ENCODE results near the gene INTS11. TPM values are rescaled to one million over a fixed set of nuclear protein-coding genes. Genes with fewer than 3 reads are reported as not detected.

INTS11 gene
- total RNA-seq, 2 donors from 2014 or later, result 97.3 to 178 TPM

DNA sequence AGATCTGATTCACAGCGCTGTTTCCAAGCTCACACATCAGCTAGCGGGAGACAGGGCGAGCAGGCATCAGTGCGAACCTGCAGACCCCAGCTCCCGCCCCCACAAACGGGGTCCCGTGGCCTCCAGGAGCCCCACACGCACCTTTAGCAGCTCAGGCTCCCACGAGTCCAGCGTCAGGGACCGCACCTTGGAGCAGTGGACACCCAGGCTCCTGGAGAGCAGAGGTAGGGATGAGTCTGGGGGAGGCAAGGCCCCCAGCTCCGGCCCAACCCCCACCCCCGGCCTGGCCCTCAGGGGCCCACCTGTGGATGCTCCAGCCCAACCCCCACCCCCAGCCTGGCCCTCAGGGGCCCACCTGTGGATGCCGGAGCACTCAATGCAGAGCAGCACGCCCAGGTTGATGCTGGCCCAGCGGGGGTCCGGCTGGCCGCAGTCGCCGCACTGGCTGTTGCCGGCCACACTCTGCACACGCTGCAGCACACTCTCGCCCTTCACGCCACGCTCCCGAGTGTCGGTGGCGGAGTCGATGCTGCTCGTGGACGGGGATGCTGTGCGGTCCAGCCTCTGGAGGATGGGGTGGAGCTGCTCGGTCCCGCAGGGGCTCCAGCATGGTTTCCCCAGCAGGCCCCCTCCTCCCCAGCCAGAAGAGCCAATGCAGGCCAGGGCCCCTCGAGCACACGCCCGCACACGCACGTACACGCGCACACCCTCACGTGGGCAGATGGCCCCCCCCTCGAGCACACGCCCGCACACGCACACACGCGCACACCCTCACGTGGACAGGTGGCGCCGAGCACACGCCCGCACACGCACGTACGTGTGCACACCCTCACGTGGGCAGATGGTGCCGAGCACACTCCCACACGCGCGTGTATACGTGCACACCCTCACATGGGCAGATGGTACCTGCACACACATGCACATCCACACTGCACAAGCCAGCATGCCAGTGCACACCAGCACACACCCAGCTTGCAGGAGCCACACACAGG is 28.1 kb downstream of the INTS11 start:
- no peaks in the 10 kb centered on the region for H3K4me1 ChIP-seq (replicated peaks)
- 89% methylated on average over 59 of the region's 62 CpGs for WGBS
- no peak overlapping the region for H3K4me3 ChIP-seq
- intact Hi-C loops (cut with DNase I), result no loop called here
- no peak overlapping the region for H3K27ac ChIP-seq
- no peaks in the 10 kb centered on the region for H3K27me3 ChIP-seq (replicated peaks; ENCODE audit: insufficient read depth)
- no peaks in the 10 kb centered on the region for H3K9me3 ChIP-seq
- DNase-seq (ENCODE audit: low spot score), result no peak
- H3K36me3 ChIP-seq, result no peaks in the 10 kb centered on the region
- TF ChIP-seq POLR2A (IDR thresholded peaks at IDR 0.05), result no peak
- TF ChIP-seq, protein P1, sequence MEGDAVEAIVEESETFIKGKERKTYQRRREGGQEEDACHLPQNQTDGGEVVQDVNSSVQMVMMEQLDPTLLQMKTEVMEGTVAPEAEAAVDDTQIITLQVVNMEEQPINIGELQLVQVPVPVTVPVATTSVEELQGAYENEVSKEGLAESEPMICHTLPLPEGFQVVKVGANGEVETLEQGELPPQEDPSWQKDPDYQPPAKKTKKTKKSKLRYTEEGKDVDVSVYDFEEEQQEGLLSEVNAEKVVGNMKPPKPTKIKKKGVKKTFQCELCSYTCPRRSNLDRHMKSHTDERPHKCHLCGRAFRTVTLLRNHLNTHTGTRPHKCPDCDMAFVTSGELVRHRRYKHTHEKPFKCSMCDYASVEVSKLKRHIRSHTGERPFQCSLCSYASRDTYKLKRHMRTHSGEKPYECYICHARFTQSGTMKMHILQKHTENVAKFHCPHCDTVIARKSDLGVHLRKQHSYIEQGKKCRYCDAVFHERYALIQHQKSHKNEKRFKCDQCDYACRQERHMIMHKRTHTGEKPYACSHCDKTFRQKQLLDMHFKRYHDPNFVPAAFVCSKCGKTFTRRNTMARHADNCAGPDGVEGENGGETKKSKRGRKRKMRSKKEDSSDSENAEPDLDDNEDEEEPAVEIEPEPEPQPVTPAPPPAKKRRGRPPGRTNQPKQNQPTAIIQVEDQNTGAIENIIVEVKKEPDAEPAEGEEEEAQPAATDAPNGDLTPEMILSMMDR (IDR thresholded peaks at IDR 0.05), result no peak
- no peak for TF ChIP-seq POLR2AphosphoS5 (IDR thresholded peaks at IDR 0.05)

DNA sequence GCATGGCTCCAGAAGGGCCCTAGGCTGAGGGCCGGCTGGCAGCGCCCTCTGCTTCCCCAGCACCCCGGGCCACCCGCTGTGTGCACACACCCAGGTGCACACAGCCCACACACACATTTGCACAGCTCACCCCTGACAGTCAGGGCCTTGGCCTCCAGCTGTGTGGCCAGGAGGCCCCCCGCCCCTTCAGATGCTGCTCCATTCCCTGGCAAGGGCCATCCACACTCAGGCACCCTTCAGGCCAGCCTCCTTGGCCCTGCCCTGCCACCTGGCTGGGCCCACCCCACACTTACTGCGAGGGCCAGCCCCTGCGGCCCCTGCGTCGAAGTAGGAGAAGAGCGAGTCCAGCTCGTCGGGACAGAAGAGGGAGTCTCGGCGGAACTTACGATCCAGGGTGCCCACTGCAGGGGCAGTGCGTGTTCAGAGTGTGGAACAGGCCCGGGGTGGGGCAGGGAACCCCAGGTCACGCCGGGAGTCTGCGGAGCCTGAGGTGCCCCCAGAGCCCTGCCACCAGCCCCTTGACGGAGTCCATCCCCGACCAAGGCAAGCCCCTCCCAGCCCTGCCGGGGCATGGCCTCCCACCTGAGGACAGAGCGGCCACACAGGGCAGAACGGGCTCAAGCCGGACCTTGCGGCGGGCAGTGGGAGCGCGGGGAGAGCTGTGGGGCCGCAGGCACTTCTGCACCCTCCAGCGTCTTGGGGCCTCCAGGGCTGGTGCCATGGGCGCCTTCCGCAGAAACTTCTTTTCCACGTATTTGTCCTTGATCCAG is 29.1 kb downstream of the INTS11 start:
- intact Hi-C loops (cut with DNase I), result no loop called here
- H3K9me3 ChIP-seq, result no peaks in the 10 kb centered on the region
- H3K4me1 ChIP-seq (replicated peaks), result peaks cover 4% of the 10 kb centered on the region
- 90% methylated on average over 34 of the region's 35 CpGs for whole genome bisulfite sequencing
- no peaks in the 10 kb centered on the region for H3K36me3 ChIP-seq
- TF ChIP-seq, protein P1 (IDR thresholded peaks at IDR 0.05), result no peak
- TF ChIP-seq POLR2A (IDR thresholded peaks at IDR 0.05) (no peak), POLR2AphosphoS5 (IDR thresholded peaks at IDR 0.05) (no peak)
- DNase-seq (ENCODE audit: low spot score), result no peak
- H3K4me3 ChIP-seq, result no peak overlapping the region
- H3K27ac ChIP-seq, result no peak overlapping the region
- H3K27me3 ChIP-seq (replicated peaks; ENCODE audit: insufficient read depth), result no peaks in the 10 kb centered on the region

DNA sequence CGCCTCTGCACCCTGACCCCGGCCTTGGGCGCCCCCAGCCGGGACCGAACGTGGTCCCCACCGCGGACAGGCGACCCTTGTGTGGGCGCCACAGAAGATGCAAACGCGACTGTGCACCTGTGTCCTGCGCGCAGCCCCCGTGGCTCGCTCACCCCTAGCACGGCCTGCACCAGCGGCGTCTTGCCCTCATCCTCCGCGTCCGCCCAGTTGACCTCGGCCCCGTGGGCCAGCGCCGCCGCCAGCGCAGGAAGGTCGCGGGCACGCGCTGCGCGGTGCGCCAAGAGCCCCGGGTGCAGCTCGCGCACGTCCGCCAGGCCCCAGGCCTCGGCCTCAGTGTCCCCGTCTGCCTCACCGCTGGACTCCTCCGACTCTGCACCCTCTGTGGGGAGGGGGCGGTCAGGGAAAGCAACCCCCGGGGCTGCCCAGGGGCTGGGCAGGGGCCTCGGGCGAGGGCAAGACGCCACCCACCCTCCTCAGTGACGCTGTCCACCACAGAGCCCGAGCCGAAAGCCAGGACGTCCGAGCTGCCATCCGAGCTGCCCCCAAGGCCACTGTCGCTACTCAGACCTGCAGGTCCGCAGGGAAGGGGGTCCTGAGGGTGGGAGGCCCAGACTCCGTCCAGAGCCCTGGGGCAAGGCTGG is 30.1 kb downstream of the INTS11 start:
- H3K27ac ChIP-seq, result no peak overlapping the region
- H3K4me1 ChIP-seq (replicated peaks), result peaks cover 4% of the 10 kb centered on the region
- no peaks in the 10 kb centered on the region for H3K36me3 ChIP-seq
- no peak overlapping the region for H3K4me3 ChIP-seq
- H3K27me3 ChIP-seq (replicated peaks; ENCODE audit: insufficient read depth), result no peaks in the 10 kb centered on the region
- 88% methylated on average over 57 of the region's 58 CpGs for WGBS
- H3K9me3 ChIP-seq, result no peaks in the 10 kb centered on the region
- TF ChIP-seq POLR2A (IDR thresholded peaks at IDR 0.05) (no peak), POLR2AphosphoS5 (IDR thresholded peaks at IDR 0.05) (no peak)
- TF ChIP-seq, protein P1 (IDR thresholded peaks at IDR 0.05), result no peak
- intact Hi-C loops (cut with DNase I), result no loop called here
- no peak for DNase-seq (ENCODE audit: low spot score)

DNA sequence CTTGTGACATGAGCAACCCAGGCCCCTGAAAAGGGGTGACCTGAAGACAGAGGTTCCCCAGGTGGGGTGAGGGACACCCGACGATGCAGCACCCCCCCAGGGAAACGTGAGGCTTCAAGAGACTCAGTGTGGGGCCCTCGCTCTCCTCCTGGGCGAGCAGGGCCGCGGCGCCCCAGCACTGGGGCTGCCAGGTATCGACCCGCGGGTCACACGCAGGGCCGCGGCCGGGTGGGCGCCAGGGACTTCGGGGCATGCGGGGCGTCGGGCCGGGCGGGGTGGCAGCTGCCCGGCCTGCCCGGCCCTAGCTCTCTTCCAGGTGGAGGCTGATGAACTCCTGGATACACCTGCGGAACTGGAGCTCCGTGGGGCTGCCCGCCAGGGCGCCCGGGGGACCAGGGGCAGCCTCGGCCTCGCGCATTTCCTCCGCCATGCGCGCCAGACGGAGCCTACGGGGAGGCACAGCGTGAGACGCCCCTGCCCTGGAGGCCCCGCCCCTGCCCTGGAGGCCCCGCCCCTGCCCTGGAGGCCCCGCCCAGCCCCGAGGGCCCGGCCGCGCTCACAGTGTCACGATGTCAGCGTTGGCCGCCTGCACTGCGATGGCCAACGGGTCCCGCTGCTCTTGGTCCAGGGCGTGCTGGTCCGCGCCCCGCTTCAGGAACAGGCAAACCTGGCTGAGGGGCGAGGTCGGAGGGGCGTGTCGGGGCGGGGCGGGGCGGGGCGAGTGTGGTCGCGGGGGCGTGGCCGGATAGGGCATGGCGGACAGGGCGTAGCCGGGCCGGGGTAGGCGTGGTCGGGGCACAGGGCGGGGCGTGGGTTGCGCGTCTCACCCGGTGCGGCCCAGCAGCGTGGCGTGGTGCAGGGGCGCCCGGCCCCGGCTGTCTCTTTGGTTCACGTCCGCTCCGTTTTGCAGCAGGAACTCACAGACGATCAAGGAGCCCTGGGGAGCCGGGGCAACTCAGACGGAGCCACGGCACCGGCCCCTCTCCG is 30.9 kb downstream of the INTS11 start:
- no peaks in the 10 kb centered on the region for H3K27me3 ChIP-seq (replicated peaks; ENCODE audit: insufficient read depth)
- no peak for DNase-seq (ENCODE audit: low spot score)
- H3K4me3 ChIP-seq, result no peak overlapping the region
- no peaks in the 10 kb centered on the region for H3K9me3 ChIP-seq
- intact Hi-C loops (cut with DNase I), result no loop called here
- no peak for TF ChIP-seq POLR2A (IDR thresholded peaks at IDR 0.05)
- TF ChIP-seq, protein P1 (IDR thresholded peaks at IDR 0.05), result no peak
- TF ChIP-seq POLR2AphosphoS5 (IDR thresholded peaks at IDR 0.05), result no peak
- peaks cover 4% of the 10 kb centered on the region for H3K4me1 ChIP-seq (replicated peaks)
- no peak overlapping the region for H3K27ac ChIP-seq
- 79% methylated on average over 73 of the region's 94 CpGs for WGBS
- no peaks in the 10 kb centered on the region for H3K36me3 ChIP-seq

Data from prostate gland (tissue), 2 donors.